HG03565 (cell line): ENCODE measurements around the gene PCBP3.
"Not testable (repeated sequence)": the region's sequence is repeated elsewhere in the genome, so short reads cannot be mapped to it uniquely, and the experiment has no call there.

ENCODE experiments used
- ATAC-seq: cut with Tn5 transposase; IDR thresholded peaks from one replicate; pipeline ENCODE4 v1.9.1; 2021; ENCODE audit warnings: mild to moderate bottlenecking, moderate library complexity; ENCODE audit not compliant: unreplicated experiment

Gene PCBP3

DNA sequence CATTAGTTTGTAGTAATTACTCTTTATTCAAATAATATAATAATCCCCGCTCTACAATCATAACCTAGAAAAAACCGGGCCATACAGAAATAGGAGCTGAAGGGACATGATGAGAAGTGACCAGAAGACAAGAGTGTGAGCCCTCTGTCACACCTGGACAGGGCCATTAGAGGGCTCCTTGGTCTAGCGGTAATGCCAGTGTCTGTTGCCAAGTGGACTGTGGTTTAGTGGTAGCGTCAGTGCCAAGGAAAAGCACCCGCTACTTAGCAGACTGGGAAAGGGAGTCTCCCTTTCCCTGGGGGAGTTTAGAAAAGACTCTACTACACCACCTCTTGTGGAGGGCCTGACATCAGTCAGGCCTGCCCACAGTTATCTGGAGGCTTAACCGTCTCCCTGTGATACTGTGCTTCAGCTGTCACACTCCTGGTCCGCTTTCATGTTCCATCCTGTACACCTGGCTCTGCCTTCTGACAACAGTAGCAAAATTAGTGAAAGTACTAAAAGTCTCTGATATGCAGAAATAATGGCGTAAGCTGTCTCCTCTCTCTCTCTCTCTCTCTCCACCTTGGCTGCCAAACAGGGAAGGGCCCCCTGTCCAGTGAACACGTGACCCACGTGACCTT lies 19.2 kb downstream of the PCBP3 start:
- not testable (repeated sequence) for ATAC-seq

DNA sequence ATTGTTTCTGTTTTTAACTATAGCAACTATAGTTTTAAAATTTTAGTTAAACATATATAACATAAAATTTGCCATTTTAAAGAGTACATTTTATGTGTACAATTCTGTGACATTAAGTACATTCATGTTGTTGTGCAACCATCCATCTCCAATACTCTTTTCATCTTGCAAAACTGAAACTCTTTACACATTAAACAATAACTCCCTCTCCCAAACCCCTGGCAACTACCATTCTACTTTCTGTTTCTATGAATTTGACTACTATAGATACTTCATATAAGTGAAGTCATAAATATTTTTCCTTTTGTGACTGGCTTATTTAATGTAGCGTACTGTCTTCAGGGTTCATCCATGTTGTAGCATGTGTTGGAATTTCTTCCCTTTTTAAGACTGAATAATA lies 25.9 kb downstream of the PCBP3 start:
- no peak for ATAC-seq

DNA sequence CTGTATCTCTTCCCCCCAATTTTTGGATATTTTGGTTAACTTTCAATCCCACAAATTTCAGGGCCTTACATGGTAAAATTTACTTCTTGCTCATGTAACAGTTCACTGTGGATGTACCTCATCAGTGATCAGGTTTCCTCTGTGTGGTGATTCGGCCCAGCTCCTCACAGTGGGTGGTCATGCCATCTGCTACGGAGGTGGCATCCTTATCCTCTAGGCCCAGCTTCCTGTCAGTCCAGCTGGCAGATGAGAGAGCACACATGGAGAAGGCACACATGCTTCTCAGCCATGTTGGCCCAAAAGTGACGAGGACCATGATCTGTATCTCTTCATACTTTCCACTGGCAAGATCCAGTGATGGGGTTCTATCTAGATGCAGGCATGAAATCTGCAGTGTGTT lies 27.2 kb downstream of the PCBP3 start:
- ATAC-seq, result no peak

DNA sequence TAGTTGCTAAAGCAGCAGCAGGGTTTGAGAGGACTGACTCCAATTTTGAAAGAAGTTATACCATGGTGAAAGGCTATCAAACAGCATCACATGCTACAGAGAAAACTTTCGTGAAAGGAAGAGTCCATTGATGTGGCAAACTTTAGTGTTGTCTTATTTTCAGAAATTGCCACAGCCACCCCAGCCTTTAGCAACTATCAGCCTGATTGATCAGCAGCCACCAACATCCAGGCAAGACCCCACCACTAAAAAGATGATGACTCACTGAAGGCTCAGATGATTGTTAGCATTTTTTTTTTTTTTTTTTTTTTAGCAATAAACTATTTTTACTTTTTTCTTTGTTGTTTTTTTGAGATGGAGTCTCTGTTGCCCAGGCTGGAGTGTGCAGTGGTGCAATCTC lies 35.3 kb downstream of the PCBP3 start:
- not testable (repeated sequence) for ATAC-seq

DNA sequence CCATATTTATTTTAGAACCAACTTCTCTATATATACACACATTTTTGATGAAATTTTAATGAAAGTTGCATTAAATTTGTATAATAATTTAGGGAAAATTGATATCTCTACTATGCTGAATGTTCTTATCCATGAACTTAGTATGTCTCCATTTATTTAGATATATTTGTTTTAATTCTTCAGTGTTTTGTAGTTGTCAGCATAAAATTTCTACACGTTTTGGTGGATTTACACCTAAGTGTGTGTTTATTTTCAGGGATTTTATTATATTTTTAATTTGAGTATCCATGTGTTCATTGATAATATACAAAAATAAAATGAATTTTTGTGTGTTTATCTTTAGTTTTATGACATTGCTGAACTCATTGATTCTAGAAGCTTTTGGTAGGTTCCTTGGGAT lies 36.7 kb downstream of the PCBP3 start:
- no peak for ATAC-seq

DNA sequence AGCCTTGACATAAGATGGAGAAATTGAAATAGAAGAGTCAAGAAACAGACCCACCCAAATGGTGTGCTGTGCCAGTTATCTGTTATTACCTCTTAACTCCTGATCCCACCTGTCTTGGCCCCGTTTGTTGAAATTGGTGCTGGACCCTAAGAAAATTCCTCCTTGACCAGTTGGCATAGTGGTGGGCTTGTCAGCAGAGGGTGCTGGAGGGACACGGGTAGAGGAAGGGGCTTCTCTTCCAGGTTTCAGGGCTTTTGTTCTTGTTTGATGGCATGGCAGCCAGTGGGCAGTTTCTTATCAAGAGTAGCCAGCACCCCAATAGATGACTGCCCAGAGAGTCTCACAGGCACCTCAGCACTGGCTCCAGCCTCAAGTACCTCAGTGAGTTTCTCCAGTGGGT lies 51.6 kb downstream of the PCBP3 start:
- ATAC-seq, result no peak

DNA sequence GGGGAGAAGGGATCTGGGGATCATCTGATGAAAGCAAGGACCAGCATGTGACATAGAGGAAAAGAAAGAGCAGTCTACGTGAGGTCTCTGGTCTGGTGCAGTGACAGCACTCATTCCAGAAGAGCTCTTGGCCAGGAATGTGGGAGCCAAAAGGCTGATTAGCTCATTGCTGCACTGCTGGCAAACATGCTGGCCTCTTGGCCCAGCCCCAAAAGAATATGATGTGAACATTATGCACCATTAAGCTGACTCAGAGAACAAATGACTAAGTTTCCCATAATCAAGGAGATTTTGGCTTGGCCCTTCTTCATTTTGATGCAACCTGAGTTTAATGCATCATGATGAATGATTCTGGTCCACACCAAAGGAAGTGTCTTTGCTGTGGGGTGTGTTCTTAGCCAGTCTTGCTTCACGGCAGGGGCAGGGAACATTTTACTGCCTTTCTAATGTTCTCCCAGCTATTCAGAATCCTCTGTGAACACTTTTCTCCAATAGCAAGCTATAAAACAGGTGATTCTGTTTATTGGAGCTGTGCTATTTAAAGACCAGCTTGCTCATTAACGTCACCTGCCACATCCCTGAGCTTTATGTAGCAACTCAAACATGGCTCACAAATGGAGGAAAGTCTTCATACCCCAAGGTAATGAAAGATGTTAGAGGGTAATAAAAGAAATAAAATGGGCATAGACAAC lies 55.1 kb downstream of the PCBP3 start:
- ATAC-seq, result no peak

DNA sequence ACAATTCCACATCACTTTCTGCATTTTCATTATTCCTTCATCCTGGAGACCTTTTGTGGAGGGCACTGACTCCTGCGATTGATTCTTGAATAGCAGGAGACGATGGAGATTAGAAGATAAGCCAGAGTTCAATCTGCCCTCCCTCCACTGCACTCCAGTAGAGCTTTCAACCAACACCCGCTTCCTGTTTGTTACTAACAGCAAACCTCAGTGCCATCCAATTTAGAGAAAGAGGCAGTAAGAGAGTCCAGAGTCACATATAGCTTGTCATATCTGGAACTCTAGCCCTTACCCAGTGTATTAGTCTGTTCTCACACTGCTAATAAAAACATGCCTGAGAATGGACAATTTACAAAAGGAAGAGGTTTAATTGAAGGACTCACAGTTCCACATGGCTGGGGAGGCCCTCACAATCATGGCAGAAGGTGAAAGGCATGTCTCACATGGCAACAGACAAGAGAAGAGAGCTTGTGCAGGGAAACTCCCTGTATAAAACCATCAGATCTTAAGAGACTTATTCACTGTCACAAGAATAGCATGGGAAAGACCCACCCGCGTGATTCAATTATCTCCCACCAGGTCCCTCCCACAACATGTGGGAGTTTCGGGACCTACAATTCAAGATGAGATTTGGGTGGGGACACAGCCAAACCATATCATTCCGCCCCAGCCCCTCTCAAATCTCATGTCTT lies 55.9 kb downstream of the PCBP3 start:
- ATAC-seq, result no peak

DNA sequence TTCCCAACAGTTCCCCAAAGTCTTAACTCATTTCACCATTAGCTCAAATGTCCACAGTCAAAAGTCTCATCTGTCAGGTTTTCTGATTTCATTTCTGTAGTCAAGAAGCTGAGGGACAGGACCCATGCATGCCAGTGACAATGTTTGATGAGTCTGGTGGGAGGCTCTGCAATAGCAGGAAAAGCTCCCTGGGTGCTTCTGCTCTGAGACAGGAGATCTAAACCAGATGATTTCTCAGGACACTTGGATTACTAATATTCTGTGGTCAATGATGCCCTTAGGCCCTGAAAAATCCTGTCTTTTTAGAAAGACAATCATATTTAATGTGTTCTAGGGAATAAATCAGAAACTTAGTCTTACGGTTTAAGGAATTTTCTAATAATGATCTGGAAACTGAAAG lies 56.4 kb downstream of the PCBP3 start:
- ATAC-seq, result no peak

DNA sequence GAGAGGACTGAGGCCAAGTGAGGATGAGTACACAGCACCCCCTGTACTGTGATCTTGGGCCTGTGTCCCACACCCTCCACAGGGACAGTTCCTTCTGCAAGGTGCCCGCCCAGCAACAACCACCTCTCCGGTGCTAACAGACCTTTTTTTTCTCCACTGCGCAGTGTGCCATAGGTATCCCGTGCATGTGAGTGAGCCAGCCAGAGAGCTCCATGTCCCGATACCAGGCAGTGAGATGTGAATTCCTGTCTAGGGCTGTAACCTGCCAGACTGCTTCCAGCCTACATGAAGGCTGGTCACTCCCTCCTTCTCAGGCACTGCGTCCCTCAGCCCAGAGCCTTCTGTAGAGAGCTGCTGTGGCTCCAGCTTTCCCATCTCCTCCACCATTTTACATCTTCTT lies 56.9 kb downstream of the PCBP3 start:
- no peak for ATAC-seq

DNA sequence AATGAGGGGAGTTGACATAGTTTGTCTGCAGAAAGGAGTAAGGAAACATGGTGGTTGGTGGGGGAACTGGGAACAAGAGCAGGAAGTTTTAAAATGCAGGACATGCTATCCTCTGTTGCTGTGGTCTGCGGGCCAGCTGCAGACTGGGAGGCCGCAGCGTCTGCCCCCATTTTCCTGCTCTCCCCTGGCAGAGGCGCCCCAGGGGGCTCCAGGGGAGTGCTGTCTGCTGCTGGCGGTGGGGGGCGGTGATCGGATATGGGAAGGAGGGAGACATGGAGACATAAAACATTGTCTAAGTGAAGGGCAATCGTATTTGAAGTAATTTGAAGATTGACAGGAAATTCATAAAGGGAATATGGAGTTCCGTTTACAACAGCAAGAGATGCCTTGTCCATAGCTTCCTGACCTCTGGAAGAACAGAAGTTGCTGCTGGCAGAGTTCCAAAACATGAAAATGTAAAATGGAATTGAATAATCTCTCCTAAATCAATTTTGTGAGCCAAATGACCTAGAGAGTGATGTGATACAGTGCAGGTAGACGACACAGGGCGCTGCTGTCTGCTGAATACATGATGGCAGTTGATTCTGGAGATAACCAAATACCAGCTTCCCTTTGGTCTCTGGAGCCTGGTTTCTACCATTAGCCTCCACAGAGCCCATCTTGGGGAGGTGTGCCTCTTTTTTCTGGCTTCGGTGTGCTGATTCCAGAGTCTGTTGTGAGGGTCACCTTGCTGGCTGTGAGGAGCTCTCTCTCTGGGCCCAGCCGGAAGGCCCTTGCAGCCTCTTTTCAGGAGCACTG lies 61.0 kb downstream of the PCBP3 start:
- no peak for ATAC-seq

DNA sequence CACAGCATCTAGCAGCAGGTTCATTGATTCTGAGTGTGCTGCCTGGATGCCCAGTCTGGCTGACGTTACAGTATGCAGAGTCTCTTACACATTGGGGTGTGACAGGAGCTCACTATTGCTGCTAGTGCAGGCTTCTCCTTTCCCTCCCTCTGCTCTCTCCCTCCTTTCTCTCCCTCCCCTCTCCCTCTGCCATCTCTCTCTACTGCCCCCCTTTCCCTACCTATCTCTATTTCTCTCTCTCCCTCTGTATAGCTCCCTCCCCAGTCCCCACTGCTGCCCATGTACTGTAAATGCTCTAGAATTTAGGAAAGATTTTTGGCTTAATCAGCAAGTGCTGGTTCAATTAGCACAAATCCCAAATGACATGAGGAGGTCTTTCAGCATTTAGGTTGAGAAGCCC lies 62.8 kb downstream of the PCBP3 start:
- ATAC-seq, result no peak

DNA sequence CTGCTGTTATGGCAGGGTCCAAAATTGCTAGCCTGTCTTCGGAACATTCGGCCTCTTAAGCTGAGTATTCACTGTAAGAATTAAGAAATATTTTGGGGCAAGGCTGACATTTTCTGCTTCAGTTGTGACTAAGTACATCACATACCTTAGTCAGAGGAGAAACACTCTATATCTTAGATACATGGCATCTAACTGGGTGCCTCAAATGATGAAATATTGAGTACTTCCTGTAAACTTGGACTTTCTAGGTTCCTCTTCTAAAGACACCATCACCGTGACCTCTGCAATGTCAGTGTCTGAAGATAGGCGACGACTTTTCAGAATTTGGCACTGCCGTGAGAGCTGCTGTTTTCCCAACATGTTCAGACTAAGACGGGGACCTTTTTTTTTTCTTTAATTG lies 65.6 kb downstream of the PCBP3 start:
- no peak for ATAC-seq

DNA sequence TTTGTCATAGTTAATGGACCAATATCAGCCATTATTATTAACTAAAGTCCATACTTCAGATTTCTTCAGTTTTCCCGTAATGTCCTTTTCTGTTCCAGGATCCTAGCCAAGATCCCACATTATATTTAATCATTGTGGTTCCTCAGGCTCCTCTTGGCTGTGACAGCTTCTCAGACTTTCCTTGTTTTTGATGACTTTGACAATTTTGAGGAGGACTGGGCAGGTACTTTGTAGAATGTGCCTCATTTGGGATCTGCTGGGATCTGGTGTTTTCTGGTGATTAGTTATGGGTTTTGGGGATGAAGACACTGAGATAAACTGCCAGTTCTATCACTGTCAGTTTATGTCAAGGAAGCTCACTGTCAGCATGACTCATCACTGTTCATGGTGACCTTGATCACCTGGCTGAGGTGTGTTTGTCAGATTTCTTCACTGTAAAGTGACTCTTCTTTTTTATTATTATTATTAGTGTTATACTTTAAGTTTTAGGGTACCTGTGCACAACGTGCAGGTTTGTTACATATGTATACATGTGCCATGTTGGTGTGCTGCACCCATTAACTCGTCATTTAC lies 66.3 kb downstream of the PCBP3 start:
- ATAC-seq, result no peak

DNA sequence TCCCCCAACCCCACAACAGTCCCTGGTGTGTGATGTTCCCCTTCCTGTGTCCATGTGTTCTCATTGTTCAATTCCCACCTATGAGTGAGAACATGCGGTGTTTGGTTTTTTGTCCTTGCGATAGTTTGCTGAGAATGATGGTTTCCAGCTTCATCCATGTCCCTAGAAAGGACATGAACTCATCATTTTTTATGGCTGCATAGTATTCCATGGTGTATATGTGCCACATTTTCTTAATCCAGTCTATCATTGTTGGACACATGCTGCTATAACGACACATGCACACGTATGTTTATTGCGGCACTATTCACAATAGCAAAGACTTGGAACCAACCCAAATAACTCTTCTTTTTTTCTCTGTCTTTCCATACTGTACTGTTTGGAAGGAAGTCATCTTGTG lies 66.8 kb downstream of the PCBP3 start:
- ATAC-seq, result not testable (repeated sequence)

DNA sequence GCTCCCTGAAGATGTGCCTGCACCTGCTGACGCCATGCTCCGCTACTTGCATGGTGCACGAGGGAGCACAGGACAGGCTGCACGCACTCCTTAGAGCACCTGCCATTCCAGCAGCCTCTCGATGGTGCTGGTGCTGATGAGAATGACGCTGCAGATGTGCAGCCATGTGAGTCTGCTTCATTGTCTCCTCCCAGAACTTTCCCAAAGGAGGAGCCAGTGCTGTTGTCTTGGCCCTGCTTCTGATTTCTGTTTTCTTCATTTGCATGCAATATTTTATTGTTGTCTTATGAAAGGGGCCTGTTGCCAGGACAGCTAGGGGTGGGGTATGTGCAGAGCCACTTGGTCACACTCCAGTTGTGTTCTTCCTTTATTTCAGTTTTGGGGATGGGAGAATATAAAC lies 70.1 kb downstream of the PCBP3 start:
- ATAC-seq, result no peak

DNA sequence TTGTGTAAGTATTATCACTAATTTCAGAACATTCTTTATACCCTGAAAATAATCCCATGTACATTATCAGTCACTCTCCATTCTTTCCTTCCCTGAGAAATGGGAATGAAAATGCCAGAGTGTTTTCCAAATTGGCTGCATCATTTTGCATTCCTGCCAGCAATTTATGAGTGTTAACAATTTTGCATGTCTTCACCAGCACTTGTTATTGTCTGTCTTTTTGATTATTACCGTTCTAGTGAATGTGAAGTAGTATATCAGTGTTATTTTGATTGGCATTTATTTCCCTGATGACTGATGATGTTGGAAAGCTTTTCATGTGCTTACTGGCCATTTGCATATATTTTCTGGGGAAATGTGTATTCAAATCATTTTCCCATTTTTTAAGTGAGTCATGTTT lies 71.9 kb downstream of the PCBP3 start:
- no peak for ATAC-seq

DNA sequence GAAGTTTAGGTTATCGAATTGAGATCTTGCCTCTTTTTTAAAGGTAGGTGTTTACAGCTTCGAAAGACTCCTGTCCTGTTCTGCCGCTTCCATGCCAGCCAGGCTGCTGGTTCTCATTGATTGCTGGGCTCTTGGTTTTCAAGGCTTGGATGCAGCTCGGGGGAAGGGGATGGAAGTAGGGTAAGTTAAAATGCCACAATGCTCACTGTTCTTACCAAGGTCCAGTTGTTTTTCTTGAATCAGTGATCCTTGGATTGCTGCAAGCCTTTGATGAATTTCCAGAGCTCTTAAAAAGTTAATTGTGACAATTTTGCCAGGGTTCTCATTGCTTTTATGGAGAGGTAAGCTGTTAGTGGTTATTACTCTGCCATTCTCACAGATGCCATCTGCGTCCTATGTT lies 74.9 kb downstream of the PCBP3 start:
- no peak for ATAC-seq

DNA sequence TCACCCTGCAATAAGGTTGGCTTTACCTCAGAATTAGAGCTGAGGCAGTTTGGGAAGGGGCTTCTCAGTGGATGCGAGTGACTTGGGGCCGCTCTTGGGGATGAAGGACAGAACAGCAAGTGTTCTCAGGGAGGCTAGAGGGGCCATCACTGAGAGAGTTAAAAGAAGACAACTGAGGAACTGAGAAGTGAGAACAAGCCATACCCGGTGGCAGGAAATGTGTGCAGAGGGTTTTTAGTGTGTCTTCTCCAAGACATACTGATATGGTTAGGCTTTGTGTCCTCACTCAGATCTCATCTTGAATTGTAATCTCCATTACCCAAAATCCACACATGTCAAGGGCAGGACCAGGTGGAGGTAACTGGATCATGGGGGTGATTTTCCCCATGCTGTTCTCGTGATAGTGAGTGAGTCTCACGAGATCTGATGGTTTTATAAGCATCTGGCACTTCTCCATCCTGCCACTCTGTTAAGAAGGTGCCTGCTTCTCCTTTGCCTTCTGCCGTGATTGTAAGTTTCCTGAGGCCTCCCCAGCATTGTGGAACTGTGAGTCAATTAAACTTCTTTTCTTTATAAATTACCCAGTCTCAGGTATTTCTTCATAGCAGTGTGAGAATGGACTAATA lies 75.8 kb downstream of the PCBP3 start:
- no peak for ATAC-seq

DNA sequence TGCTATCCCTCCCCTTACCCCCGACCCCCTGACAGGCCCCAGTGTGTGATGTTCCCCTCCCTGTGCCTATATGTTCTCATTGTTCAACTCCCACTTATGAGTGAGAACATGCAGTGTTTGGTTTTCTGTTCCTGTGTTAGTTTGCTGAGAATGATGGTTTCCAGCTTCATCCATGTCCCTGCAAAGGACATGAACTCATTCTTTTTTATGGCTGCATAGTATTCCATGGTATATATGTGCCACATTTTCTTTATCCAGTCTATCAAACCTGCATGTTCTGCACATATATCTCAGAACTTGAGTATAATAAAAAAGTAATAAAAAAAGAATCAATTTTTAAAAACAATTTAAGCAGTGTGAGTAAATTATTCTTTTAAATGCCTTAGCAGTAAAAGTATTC lies 76.7 kb downstream of the PCBP3 start:
- ATAC-seq, result not testable (repeated sequence)

DNA sequence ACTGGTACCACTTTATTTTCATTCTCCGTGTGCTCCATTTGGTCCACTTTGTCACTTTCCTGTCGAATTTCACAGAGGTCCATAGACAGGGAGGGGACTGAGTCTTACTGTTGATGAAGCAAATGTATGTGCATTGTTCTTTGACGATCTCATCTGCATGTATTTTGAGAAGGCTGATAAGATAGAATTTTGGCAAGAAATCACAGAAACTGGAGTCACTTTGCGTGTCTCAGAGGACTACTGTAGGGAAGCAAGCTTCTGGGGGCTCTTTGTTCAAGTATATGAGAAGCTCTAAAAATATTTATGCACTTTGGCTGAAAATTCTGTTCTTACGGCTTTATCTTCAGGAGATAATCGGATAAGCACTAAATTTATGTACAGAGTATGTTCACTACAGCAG lies 78.1 kb downstream of the PCBP3 start:
- ATAC-seq, result no peak
